Measurements from ENCODE around the gene DEDD2. TPM values are rescaled to one million over a fixed set of nuclear protein-coding genes. Genes with fewer than 3 reads are reported as not detected.
A peak's percentile ranks its signal among the peaks of the same experiment; 100 is the strongest.

Gene DEDD2
- total RNA-seq, 1 experiment from 2014 or later, result 34.4 TPM

DNA sequence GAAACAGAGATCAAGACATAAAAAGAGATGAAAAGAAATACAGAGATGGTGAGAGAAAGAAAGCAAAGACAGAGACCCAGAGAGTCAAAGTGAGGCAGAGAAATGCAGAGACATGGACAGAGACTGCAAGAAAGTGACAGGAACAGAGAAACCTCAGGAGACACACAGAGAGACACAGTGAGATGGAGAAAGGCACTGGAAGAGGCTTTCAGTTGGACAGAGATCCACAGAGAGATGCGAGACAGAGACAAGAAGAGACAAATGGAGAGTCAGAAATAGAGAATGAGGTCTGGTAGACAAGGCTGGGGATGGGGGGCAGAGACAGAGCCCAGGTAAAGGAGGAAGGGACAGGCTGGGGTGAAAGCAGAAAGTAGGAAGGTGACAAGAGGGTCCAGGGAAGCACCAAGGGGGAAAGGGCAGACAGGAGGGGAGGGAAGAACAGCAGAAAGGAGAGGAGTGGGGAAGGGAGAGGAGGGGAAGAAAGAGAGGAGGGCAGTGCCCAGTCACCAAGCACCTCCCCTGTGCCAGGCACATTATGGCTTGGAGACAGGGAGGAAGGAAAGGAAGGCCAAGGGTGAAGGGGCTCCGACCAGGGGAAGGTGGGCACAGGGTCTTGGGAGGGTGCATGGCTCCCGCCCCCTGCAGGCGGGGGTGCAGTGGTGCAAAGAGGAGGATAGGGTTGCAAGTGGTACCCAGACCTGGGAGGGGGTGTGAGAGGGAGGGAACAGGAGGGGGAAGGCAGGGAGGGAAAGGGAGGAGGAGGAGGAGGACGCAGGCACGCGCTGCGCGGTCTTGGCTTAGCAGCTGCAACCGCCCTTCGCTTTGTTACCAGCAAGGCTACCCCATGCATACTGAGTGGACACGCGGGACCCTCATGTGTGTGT is 38.4 kb downstream of the DEDD2 start:
- H3K9me3 ChIP-seq (ENCODE audit: low read length), result no peaks in the 10 kb centered on the region
- BruUV-seq (replicated peaks), result no TSS peak
- no peaks in the 10 kb centered on the region for H3K36me3 ChIP-seq (ENCODE audit: low read depth, low read length)
- TF ChIP-seq, protein P1, sequence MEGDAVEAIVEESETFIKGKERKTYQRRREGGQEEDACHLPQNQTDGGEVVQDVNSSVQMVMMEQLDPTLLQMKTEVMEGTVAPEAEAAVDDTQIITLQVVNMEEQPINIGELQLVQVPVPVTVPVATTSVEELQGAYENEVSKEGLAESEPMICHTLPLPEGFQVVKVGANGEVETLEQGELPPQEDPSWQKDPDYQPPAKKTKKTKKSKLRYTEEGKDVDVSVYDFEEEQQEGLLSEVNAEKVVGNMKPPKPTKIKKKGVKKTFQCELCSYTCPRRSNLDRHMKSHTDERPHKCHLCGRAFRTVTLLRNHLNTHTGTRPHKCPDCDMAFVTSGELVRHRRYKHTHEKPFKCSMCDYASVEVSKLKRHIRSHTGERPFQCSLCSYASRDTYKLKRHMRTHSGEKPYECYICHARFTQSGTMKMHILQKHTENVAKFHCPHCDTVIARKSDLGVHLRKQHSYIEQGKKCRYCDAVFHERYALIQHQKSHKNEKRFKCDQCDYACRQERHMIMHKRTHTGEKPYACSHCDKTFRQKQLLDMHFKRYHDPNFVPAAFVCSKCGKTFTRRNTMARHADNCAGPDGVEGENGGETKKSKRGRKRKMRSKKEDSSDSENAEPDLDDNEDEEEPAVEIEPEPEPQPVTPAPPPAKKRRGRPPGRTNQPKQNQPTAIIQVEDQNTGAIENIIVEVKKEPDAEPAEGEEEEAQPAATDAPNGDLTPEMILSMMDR (conservative IDR thresholded peaks at IDR 0.05; ENCODE audit: low read depth, low read length), result peak; percentile 48
- TF ChIP-seq EZH2 (IDR thresholded peaks at IDR 0.05; ENCODE audit: low read length, unreplicated experiment), result no peak
- no peaks in the 10 kb centered on the region for H3K79me2 ChIP-seq (ENCODE audit: low read length)
- H3K27me3 ChIP-seq (ENCODE audit: low read length), result peaks cover 38% of the 10 kb centered on the region
- H3K4me1 ChIP-seq (ENCODE audit: insufficient read depth, low read length), result 0 out of 2 replicates have a peak, but pooled peaks cover 4% of the 10 kb centered on the region
- H3F3A ChIP-seq (ENCODE audit: low read length, unreplicated experiment), result no peaks in the 10 kb centered on the region
- H3K4me3 ChIP-seq (ENCODE audit: low read length), result no peak overlapping the region
- intact Hi-C loops (cut with micrococcal nuclease), result no loop called here
- H3K9me2 ChIP-seq (replicated peaks; ENCODE audit: low read length), result no peaks in the 10 kb centered on the region
- H2AFZ ChIP-seq (ENCODE audit: low read length), result no peak overlapping the region
- ChIA-PET POLR2A (ENCODE audit: unreplicated experiment) (no interaction called here), CTCF (no interaction called here)
- no peaks in the 10 kb centered on the region for H4K20me1 ChIP-seq (ENCODE audit: low read length)
- H3K9ac ChIP-seq (ENCODE audit: low read length), result no peak overlapping the region
- ATAC-seq, result no peak
- no peak overlapping the region for H3K4me2 ChIP-seq (ENCODE audit: low read length)
- H3K27ac ChIP-seq (ENCODE audit: low read length), result no peak overlapping the region
- no peak for DNase-seq

DNA sequence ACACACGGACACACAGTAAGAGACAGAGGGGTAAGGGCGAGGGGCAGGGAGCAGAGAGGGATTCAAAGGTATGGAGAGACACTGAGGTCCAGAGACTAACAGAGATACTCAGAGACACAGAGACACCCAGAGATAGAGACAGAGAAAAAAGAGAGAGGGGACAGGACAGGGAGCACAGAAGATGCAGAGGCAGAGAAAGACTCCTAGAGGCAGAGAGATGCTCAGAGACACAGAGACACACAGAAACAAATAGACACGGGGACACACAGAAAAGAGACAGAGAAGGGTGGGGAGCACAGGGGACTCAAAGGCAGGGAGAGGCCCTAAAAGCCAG is 39.8 kb downstream of the DEDD2 start:
- ChIA-PET POLR2A (ENCODE audit: unreplicated experiment) (no interaction called here), CTCF (no interaction called here)
- peak overlapping the region; percentile 56; the same call in 1 of the 2 replicates for H3K4me2 ChIP-seq (ENCODE audit: low read length)
- H4K20me1 ChIP-seq (ENCODE audit: low read length), result no peaks in the 10 kb centered on the region
- no peaks in the 10 kb centered on the region for H3K79me2 ChIP-seq (ENCODE audit: low read length)
- ATAC-seq (no peak), DNase-seq (no peak)
- H3K9me3 ChIP-seq (ENCODE audit: low read length), result no peaks in the 10 kb centered on the region
- H3K4me1 ChIP-seq (ENCODE audit: insufficient read depth, low read length), result peaks cover 11% of the 10 kb centered on the region
- intact Hi-C loops (cut with micrococcal nuclease), result no loop called here
- H3K9ac ChIP-seq (ENCODE audit: low read length), result no peak overlapping the region
- H3K27ac ChIP-seq (ENCODE audit: low read length), result no peak overlapping the region
- H2AFZ ChIP-seq (ENCODE audit: low read length), result no peak overlapping the region
- H3K9me2 ChIP-seq (replicated peaks; ENCODE audit: low read length), result no peaks in the 10 kb centered on the region
- no peak overlapping the region for H3K4me3 ChIP-seq (ENCODE audit: low read length)
- TF ChIP-seq, protein P1 (conservative IDR thresholded peaks at IDR 0.05; ENCODE audit: low read depth, low read length), result no peak
- TF ChIP-seq EZH2 (IDR thresholded peaks at IDR 0.05; ENCODE audit: low read length, unreplicated experiment), result no peak
- TF ChIP-seq EZH2phosphoT487 (IDR thresholded peaks at IDR 0.05; ENCODE audit: borderline replicate concordance, low read length), result no peak
- H3K36me3 ChIP-seq (ENCODE audit: low read depth, low read length), result no peaks in the 10 kb centered on the region
- peaks cover 38% of the 10 kb centered on the region for H3K27me3 ChIP-seq (ENCODE audit: low read length)
- no TSS peak for BruUV-seq (replicated peaks)
- H3F3A ChIP-seq (ENCODE audit: low read length, unreplicated experiment), result no peaks in the 10 kb centered on the region
